Hepatocyte (in vitro differentiated cells): ENCODE measurements around the gene SERGEF. TPM values are rescaled to one million over a fixed set of nuclear protein-coding genes. Genes with fewer than 3 reads are reported as not detected.

Experiments used
- DNase-seq: peaks from one replicate; pipeline ENCODE4 v3.0.0-alpha.2; 2016; ENCODE audit warnings: low spot score
- H2AFZ ChIP-seq: fragments of 200-600 bp; sonication (generic); 2 replicates; pipeline ENCODE4 v1.6.0; 2016; ENCODE audit warnings: antibody characterized with exemption, mild to moderate bottlenecking
- H3K27ac ChIP-seq: fragments of 200-600 bp; sonication (generic); 2 replicates; pipeline ENCODE4 v1.5.1; 2016; ENCODE audit warnings: mild to moderate bottlenecking
- H3K27me3 ChIP-seq: fragments of 200-600 bp; sonication (generic); 2 replicates; pipeline ENCODE4 v1.6.1; 2016
- H3K36me3 ChIP-seq: fragments of 200-600 bp; sonication (generic); replicated peaks from 2 replicates; pipeline ENCODE4 v1.5.1; 2016; ENCODE audit warnings: low read depth; ENCODE audit not compliant: insufficient read depth
- H3K4me1 ChIP-seq: fragments of 200-600 bp; sonication (generic); 2 replicates; pipeline ENCODE4 v1.5.1; 2016; ENCODE audit warnings: mild to moderate bottlenecking, moderate library complexity; ENCODE audit not compliant: insufficient read depth
- H3K4me2 ChIP-seq: fragments of 200-600 bp; sonication (generic); 2 replicates; pipeline ENCODE4 v1.6.0; 2016
- H3K4me3 ChIP-seq: fragments of 200-600 bp; sonication (generic); 2 replicates; pipeline ENCODE4 v1.5.1; 2016; ENCODE audit warnings: mild to moderate bottlenecking
- H3K79me2 ChIP-seq: fragments of 200-600 bp; sonication (generic); 2 replicates; pipeline ENCODE4 v1.6.0; 2017; ENCODE audit warnings: mild to moderate bottlenecking
- H3K9me2 ChIP-seq: fragments of 200-600 bp; sonication (generic); replicated peaks from 2 replicates; pipeline ENCODE4 v1.6.0; 2017; ENCODE audit warnings: mild to moderate bottlenecking; ENCODE audit not compliant: insufficient read depth
- H3K9me3 ChIP-seq: fragments of 200-600 bp; sonication (generic); 2 replicates; pipeline ENCODE4 v1.5.1; 2016; ENCODE audit warnings: low read depth, mild to moderate bottlenecking
- H4K20me1 ChIP-seq: fragments of 200-600 bp; sonication (generic); 2 replicates; pipeline ENCODE4 v1.6.0; 2016; ENCODE audit warnings: mild to moderate bottlenecking; ENCODE audit not compliant: insufficient read depth, poor library complexity, severe bottlenecking
- EZH2 ChIP-seq: fragments of 200-600 bp; sonication (generic); IDR thresholded peaks from 2 replicates; pipeline ENCODE4 v1.6.1; 2016; ENCODE audit warnings: antibody characterized with exemption, mild to moderate bottlenecking, borderline replicate concordance
- EZH2phosphoT487 ChIP-seq: fragments of 200-600 bp; sonication (generic); IDR thresholded peaks from one replicate; pipeline ENCODE4 v1.6.1; 2018; ENCODE audit warnings: antibody characterized with exemption, mild to moderate bottlenecking, low read depth, moderate library complexity; ENCODE audit not compliant: unreplicated experiment, severe bottlenecking
- WGBS: methylation state at CpG from one replicate; pipeline ENCODE4 v1.1.6; 2016; ENCODE audit warnings: low lambda C conversion rate; ENCODE audit errors: missing lambda C conversion rate; 5-methylcytosine and 5-hydroxymethylcytosine counted together
- polyA plus RNA-seq: library from polyadenylated mRNA; unstranded; fragments of >200 nt; fragmentation: Nextera tagmentation; extraction: Ambion mirVana; gene quantifications from 2 replicates; pipeline ENCODE4 v1.2.1, GENCODE V29; 2016
- total RNA-seq: library from RNA; depleted of rRNA; stranded (reverse); fragments of >200 nt; gene quantifications from 2 replicates; pipeline ENCODE4 v1.2.3, GENCODE V29; 2014
- TF ChIP-seq, protein P1 (sequence below): fragments of 200-600 bp; sonication (generic); IDR thresholded peaks from 2 replicates; pipeline ENCODE4 v1.5.1; 2016; ENCODE audit warnings: antibody characterized with exemption, mild to moderate bottlenecking; ENCODE audit not compliant: poor library complexity

SERGEF gene
- total and polyA plus RNA-seq, 2 experiments from 2014 or later, result 21.7 to 28.7 TPM

DNA sequence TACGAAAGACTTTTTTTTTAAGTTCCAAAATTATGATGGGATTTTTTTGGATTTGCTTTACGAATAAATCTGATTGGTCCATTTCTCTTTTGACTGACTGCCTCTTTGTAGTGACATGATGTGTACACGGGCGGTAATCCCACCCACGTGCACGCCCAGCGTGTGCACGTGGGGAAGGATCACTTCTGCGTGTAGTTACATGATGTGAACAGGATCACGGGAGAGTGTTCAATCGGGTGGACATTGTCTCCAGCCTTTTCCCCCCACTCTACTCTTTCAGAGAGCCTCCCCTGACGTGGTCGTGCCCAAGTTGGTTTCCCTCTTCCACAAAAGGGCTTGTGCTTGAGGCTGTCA lies 235.1 kb downstream of the SERGEF start:
- DNase-seq, result no peak
- no peaks in the 10 kb centered on the region for H4K20me1 ChIP-seq
- H3K4me3 ChIP-seq, result no peak overlapping the region
- 89% methylated on average over 13 of the region's 13 CpGs for WGBS
- no peaks in the 10 kb centered on the region for H3K79me2 ChIP-seq
- H2AFZ ChIP-seq, result no peak overlapping the region
- no peaks in the 10 kb centered on the region for H3K4me1 ChIP-seq
- no peak overlapping the region for H3K27ac ChIP-seq
- no peaks in the 10 kb centered on the region for H3K9me2 ChIP-seq
- H3K36me3 ChIP-seq, result no peaks in the 10 kb centered on the region
- TF ChIP-seq EZH2phosphoT487 (no peak), EZH2 (no peak)
- TF ChIP-seq, protein P1, sequence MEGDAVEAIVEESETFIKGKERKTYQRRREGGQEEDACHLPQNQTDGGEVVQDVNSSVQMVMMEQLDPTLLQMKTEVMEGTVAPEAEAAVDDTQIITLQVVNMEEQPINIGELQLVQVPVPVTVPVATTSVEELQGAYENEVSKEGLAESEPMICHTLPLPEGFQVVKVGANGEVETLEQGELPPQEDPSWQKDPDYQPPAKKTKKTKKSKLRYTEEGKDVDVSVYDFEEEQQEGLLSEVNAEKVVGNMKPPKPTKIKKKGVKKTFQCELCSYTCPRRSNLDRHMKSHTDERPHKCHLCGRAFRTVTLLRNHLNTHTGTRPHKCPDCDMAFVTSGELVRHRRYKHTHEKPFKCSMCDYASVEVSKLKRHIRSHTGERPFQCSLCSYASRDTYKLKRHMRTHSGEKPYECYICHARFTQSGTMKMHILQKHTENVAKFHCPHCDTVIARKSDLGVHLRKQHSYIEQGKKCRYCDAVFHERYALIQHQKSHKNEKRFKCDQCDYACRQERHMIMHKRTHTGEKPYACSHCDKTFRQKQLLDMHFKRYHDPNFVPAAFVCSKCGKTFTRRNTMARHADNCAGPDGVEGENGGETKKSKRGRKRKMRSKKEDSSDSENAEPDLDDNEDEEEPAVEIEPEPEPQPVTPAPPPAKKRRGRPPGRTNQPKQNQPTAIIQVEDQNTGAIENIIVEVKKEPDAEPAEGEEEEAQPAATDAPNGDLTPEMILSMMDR, result no peak
- no peaks in the 10 kb centered on the region for H3K27me3 ChIP-seq
- H3K4me2 ChIP-seq, result no peak overlapping the region
- H3K9me3 ChIP-seq, result no peaks in the 10 kb centered on the region

DNA sequence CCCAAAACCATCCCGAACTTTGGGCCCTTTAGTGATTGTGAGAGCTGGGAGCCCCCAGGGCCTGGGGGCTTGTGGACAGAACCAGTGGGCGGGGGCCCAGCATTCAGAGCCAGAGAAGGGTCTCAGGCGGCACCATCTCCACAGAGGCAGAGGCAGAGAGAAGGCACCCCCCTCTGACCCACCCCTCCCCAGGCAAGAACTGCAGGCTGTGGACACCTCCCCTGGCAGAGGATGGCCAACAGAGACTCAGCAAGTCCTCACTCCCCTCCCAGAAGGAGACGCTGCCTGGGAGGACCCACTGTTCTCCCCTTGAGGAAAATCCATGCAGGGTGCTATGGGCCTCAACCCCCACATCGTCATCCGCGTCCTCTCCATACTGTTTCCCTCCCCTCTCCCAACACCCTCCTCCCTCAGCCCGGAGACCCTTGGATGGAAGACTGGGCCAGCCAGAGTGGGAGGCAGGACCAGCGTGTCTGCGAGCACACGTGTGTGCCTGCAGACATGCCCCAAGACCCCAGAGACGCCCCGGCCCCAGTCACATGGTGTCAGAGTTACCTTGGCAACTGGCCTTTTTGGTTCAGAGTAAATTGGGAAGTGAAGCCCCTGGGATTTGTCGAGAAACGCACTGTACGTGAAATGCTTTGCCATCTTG lies 235.6 kb downstream of the SERGEF start:
- WGBS, result 93% methylated on average over 16 of the region's 16 CpGs
- no peak for DNase-seq

DNA sequence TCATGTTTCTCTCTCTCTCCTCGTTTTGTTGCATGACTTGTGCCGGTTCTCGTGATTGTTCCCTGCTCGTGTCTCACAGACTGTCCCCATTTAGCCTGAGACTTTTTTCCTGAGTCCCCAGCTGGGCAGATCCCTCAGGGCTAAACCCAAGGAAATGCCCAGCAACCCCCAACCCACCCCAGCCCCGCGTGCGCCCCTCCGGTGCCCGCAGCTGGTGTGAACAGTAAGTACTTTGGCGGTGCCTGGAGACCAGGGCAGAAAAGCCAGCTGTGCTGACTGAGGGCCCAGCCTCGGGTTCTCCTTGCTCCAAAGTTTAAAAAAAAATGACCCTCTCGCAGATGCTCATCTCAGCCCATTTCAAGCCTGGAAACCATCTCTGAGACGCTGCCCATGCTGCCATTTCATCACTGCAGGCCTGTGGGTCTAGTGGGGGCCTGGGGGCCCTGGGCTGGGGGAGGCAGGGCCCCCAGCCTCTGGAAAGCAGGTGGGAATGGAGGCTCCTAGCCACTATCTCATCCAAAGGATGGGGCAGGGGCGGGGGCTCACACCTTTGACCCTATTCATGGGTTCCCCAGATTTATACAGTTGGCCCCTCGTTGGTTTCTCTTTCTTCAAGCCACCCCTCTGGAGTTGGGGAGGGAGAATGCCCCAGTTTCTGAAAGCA lies 236.5 kb downstream of the SERGEF start:
- no peak overlapping the region for H3K27ac ChIP-seq
- no peak overlapping the region for H2AFZ ChIP-seq
- H3K4me2 ChIP-seq, result no peak overlapping the region
- WGBS, result 75% methylated on average over 15 of the region's 15 CpGs
- H3K9me2 ChIP-seq, result no peaks in the 10 kb centered on the region
- no peaks in the 10 kb centered on the region for H3K9me3 ChIP-seq
- H3K36me3 ChIP-seq, result no peaks in the 10 kb centered on the region
- H3K27me3 ChIP-seq, result no peaks in the 10 kb centered on the region
- no peaks in the 10 kb centered on the region for H3K4me1 ChIP-seq
- no peaks in the 10 kb centered on the region for H3K79me2 ChIP-seq
- TF ChIP-seq EZH2phosphoT487 (no peak), EZH2 (no peak)
- TF ChIP-seq, protein P1, result no peak
- no peaks in the 10 kb centered on the region for H4K20me1 ChIP-seq
- no peak for DNase-seq
- no peak overlapping the region for H3K4me3 ChIP-seq

More for the DNA sequence above, 235.6 kb downstream of the SERGEF start:
- Histone ChIP-seq H3K9me3 (no peaks in the 10 kb centered on the region), H3K27ac (no peak overlapping the region), H3K4me1 (no peaks in the 10 kb centered on the region), H3K9me2 (no peaks in the 10 kb centered on the region), H3K36me3 (no peaks in the 10 kb centered on the region), H3K79me2 (no peaks in the 10 kb centered on the region), H2AFZ (no peak overlapping the region), H3K27me3 (no peaks in the 10 kb centered on the region), H4K20me1 (no peaks in the 10 kb centered on the region), H3K4me3 (no peak overlapping the region), H3K4me2 (no peak overlapping the region)
- TF ChIP-seq, protein P1, result no peak
- TF ChIP-seq EZH2 (no peak), EZH2phosphoT487 (no peak)
